ENCODE data around the gene KHDC4. TPM values are rescaled to one million over a fixed set of nuclear protein-coding genes. Genes with fewer than 3 reads are reported as not detected.

Gene KHDC4
- total RNA-seq, 1 experiment from 2014 or later, result 90.9 TPM

DNA sequence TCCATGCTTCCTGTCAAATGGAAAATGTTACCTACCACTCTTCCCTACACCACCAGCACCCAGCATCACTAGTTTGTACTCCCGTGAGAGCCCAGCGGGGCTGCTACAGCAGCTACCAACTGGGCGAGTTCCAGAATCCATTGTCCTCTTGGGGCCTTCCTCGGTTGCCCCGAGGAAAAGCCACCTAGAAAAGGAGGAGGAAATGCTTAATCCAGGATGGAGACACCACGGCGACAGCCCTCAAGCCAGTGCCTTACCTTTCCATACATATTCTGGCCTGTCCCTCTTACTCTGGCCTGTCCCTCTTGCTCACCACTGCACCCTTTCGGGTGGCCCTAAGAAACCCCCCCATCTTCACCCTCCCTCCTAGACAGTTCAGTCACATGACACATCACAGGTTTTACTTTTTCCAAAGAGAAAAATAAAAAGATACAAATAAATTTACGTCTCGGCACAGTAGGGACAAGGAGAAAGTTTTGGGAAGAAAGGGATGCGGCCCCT lies 23.5 kb downstream of the KHDC4 start:
- TSS peak; percentile 36 for BruUV-seq (replicated peaks)
- intact Hi-C loops (cut with micrococcal nuclease), result loop anchor here (5.0 kb wide), 1 partner anchor 53 kb away; the partner anchor contains the start of genes GON4L and SYT11
- H3K27ac Mint-ChIP-seq (ENCODE audit: low read depth, unreplicated experiment), result peak overlapping the region; percentile 96
- POLR2A ChIA-PET, result interaction anchor here (0.9 to 15.2 kb wide), 6 partner anchors 9 to 38 kb away, joined by 3 to 203 read pairs (median 4); partner anchors contain the start of gene KHDC4
- H3K36me3 Mint-ChIP-seq (ENCODE audit: insufficient read depth, unreplicated experiment), result peaks cover 46% of the 10 kb centered on the region
- peak; percentile 35 for DNase-seq (ENCODE audit: unreplicated experiment)
- TF ChIP-seq, protein P1, sequence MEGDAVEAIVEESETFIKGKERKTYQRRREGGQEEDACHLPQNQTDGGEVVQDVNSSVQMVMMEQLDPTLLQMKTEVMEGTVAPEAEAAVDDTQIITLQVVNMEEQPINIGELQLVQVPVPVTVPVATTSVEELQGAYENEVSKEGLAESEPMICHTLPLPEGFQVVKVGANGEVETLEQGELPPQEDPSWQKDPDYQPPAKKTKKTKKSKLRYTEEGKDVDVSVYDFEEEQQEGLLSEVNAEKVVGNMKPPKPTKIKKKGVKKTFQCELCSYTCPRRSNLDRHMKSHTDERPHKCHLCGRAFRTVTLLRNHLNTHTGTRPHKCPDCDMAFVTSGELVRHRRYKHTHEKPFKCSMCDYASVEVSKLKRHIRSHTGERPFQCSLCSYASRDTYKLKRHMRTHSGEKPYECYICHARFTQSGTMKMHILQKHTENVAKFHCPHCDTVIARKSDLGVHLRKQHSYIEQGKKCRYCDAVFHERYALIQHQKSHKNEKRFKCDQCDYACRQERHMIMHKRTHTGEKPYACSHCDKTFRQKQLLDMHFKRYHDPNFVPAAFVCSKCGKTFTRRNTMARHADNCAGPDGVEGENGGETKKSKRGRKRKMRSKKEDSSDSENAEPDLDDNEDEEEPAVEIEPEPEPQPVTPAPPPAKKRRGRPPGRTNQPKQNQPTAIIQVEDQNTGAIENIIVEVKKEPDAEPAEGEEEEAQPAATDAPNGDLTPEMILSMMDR (IDR thresholded peaks at IDR 0.05; ENCODE audit: unreplicated experiment), result no peak
- H3K4me1 Mint-ChIP-seq (ENCODE audit: insufficient read depth, unreplicated experiment), result peaks cover 20% of the 10 kb centered on the region
- peak overlapping the region; percentile 87 for H3K4me3 Mint-ChIP-seq (ENCODE audit: unreplicated experiment)
- no peaks in the 10 kb centered on the region for H3K9me3 Mint-ChIP-seq (ENCODE audit: unreplicated experiment)
- CTCF ChIA-PET, result interaction anchor here (0.7 to 1.0 kb wide), 3 partner anchors 12 to 79 kb away, joined by 3 read pairs; no protein-coding TSS in a partner anchor
- no peaks in the 10 kb centered on the region for H3K27me3 Mint-ChIP-seq (ENCODE audit: insufficient read depth, unreplicated experiment)

DNA sequence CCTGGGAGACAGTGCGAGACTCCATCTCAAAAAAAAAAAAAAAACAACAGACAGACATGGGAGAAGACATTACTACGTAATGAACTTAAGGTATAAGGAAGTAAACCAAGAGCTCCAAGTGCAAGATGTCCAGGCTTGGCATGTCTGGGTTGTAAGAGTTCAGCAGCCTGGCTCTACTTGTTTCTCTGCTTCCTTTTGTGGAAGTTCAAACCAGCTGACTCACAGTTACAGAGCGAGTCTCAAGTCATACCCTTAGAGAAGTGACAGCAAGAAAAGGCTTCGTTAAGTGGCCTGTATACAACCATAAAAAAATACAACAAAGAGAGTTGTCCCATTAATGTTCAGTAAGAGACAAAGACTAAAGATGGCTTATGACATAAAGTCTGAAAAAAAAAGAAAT lies 24.3 kb downstream of the KHDC4 start:
- no peak for DNase-seq (ENCODE audit: unreplicated experiment)
- peaks cover 20% of the 10 kb centered on the region for H3K4me1 Mint-ChIP-seq (ENCODE audit: insufficient read depth, unreplicated experiment)
- TF ChIP-seq, protein P1 (IDR thresholded peaks at IDR 0.05; ENCODE audit: unreplicated experiment), result no peak
- intact Hi-C loops (cut with micrococcal nuclease), result loop anchor here (5.0 kb wide), 1 partner anchor 53 kb away; the partner anchor contains the start of genes GON4L and SYT11
- POLR2A ChIA-PET, result interaction anchor here (0.6 to 15.2 kb wide), 8 partner anchors 8 to 107 kb away, joined by 3 to 203 read pairs (median 4); partner anchors contain the start of gene KHDC4
- H3K4me3 Mint-ChIP-seq (ENCODE audit: unreplicated experiment), result peak overlapping the region; percentile 87
- no peaks in the 10 kb centered on the region for H3K27me3 Mint-ChIP-seq (ENCODE audit: insufficient read depth, unreplicated experiment)
- no TSS peak for BruUV-seq (replicated peaks)
- H3K36me3 Mint-ChIP-seq (ENCODE audit: insufficient read depth, unreplicated experiment), result peaks cover 53% of the 10 kb centered on the region
- CTCF ChIA-PET, result interaction anchor here (0.5 to 1.0 kb wide), 5 partner anchors 11 to 159 kb away, joined by 3 to 4 read pairs (median 3); no protein-coding TSS in a partner anchor
- peak overlapping the region; percentile 96 for H3K27ac Mint-ChIP-seq (ENCODE audit: low read depth, unreplicated experiment)
- H3K9me3 Mint-ChIP-seq (ENCODE audit: unreplicated experiment), result no peaks in the 10 kb centered on the region

DNA sequence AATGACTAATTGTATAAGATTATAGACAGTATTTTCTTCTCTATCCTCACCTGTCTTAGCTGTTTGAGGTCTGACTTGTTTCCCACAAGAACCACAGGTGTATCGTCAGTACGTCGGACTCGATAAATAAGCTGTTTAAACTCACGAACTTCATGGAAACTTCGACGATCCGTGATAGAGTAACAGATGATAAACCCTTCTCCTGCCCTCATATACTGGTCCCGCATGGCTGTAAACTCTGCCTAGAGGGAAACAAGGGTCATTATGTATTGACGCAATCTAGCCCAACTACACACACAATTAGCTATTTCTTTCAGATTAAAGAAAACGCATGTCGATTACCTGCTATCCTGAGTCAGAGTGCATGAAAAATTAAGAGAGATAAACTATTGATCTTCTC lies 30.0 kb downstream of the KHDC4 start:
- Mint-ChIP-seq H3K27ac (ENCODE audit: low read depth, unreplicated experiment) (no peak overlapping the region), H3K36me3 (ENCODE audit: insufficient read depth, unreplicated experiment) (peaks cover 98% of the 10 kb centered on the region), H3K27me3 (ENCODE audit: insufficient read depth, unreplicated experiment) (no peaks in the 10 kb centered on the region), H3K9me3 (ENCODE audit: unreplicated experiment) (no peaks in the 10 kb centered on the region), H3K4me3 (ENCODE audit: unreplicated experiment) (no peak overlapping the region), H3K4me1 (ENCODE audit: insufficient read depth, unreplicated experiment) (no peaks in the 10 kb centered on the region)
- intact Hi-C loops (cut with micrococcal nuclease), result no loop called here
- ChIA-PET POLR2A (interaction anchor here (0.7 to 2.0 kb wide), 6 partner anchors 9 to 47 kb away, joined by 3 to 11 read pairs (median 4); partner anchors contain the start of genes GON4L and KHDC4), CTCF (interaction anchor here (0.5 to 2.4 kb wide), 4 partner anchors 19 to 481 kb away, joined by 3 to 5 read pairs (median 3); no protein-coding TSS in a partner anchor)
- TF ChIP-seq, protein P1 (IDR thresholded peaks at IDR 0.05; ENCODE audit: unreplicated experiment), result no peak
- BruUV-seq (replicated peaks), result no TSS peak
- no peak for DNase-seq (ENCODE audit: unreplicated experiment)

DNA sequence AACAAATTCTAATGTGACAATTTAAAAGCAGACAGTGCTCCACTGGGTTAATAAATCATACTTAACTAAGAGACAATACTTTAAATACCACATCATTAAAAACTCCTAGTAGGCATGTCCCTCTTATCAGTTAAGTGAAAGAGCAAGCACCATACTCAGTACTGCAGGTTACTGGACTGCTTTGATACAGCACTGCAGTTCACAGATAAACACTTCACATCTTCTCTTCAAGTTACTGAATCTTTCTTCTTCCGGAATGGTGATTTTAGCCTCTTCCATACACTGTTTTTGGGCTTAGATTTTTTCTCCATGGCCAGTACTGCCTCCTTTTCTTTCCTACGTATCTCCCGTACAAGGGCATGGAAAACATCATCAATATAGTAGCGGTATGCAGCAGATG lies 34.1 kb downstream of the KHDC4 start:
- no peaks in the 10 kb centered on the region for H3K9me3 Mint-ChIP-seq (ENCODE audit: unreplicated experiment)
- ChIA-PET CTCF (interaction anchor here (0.7 kb wide), 1 partner anchor 56 kb away, joined by 5 read pairs; no protein-coding TSS in a partner anchor), POLR2A (interaction anchor here (0.7 kb wide), 1 partner anchor 10 kb away, joined by 4 read pairs; no protein-coding TSS in a partner anchor)
- BruUV-seq (replicated peaks), result no TSS peak
- TF ChIP-seq, protein P1 (IDR thresholded peaks at IDR 0.05; ENCODE audit: unreplicated experiment), result no peak
- no peaks in the 10 kb centered on the region for H3K27me3 Mint-ChIP-seq (ENCODE audit: insufficient read depth, unreplicated experiment)
- H3K4me3 Mint-ChIP-seq (ENCODE audit: unreplicated experiment), result no peak overlapping the region
- intact Hi-C loops (cut with micrococcal nuclease), result no loop called here
- peaks cover 4% of the 10 kb centered on the region for H3K4me1 Mint-ChIP-seq (ENCODE audit: insufficient read depth, unreplicated experiment)
- DNase-seq (ENCODE audit: unreplicated experiment), result no peak
- H3K36me3 Mint-ChIP-seq (ENCODE audit: insufficient read depth, unreplicated experiment), result peaks cover 93% of the 10 kb centered on the region
- no peak overlapping the region for H3K27ac Mint-ChIP-seq (ENCODE audit: low read depth, unreplicated experiment)
